SU-DHL-6 (cell line): ENCODE data around the gene RITA1.

ENCODE experiments used
- H2AFZ ChIP-seq: fragments of 200-600 bp; sonication (generic); 2 replicates; pipeline ENCODE4 v1.6.1; 2014; ENCODE audit warnings: low read depth, mild to moderate bottlenecking, moderate library complexity, mixed read lengths, antibody characterized with exemption, low read length; ENCODE audit not compliant: severe bottlenecking
- H3F3A ChIP-seq: fragments of 200-600 bp; shearing (Covaris generic); 2 replicates; pipeline ENCODE4 v1.6.0; 2016; ENCODE audit warnings: antibody characterized with exemption, mild to moderate bottlenecking; ENCODE audit not compliant: insufficient read depth
- H3K27ac ChIP-seq: fragments of 200-600 bp; sonication (generic); 2 replicates; pipeline ENCODE4 v1.5.1; 2016; ENCODE audit warnings: low read depth, mild to moderate bottlenecking, low read length, moderate library complexity, mixed read lengths
- H3K27me3 ChIP-seq: fragments of 200-600 bp; sonication (generic), shearing (Covaris generic); 2 replicates; pipeline ENCODE4 v1.6.0; 2014; ENCODE audit warnings: mild to moderate bottlenecking, low read length
- H3K36me3 ChIP-seq: fragments of 200-600 bp; sonication (generic); 2 replicates; pipeline ENCODE4 v1.6.1; 2014; ENCODE audit warnings: mild to moderate bottlenecking, low read length, mixed read lengths
- H3K4me2 ChIP-seq: fragments of 300-600, 200-600 bp; shearing (Covaris generic), sonication (generic); 2 replicates; pipeline ENCODE4 v1.6.0; 2014; ENCODE audit warnings: low read length, low read depth, mild to moderate bottlenecking; ENCODE audit not compliant: poor library complexity, severe bottlenecking
- H3K4me3 ChIP-seq: fragments of 200-600 bp; sonication (generic); 2 replicates; pipeline ENCODE4 v1.5.1; 2014; ENCODE audit warnings: antibody characterized with exemption, low read length, mild to moderate bottlenecking, mixed read lengths; ENCODE audit not compliant: insufficient read depth, poor library complexity, severe bottlenecking
- H3K79me2 ChIP-seq: fragments of 200-600 bp; sonication (generic); 2 replicates; pipeline ENCODE4 v1.6.1; 2014; ENCODE audit warnings: mild to moderate bottlenecking, low read length, moderate library complexity; ENCODE audit not compliant: insufficient read depth
- H3K9ac ChIP-seq: fragments of 200-600 bp; sonication (generic); 2 replicates; pipeline ENCODE4 v1.7.0; 2014; ENCODE audit warnings: mild to moderate bottlenecking, low read length
- H3K9me2 ChIP-seq: fragments of 200-600 bp; sonication (generic); replicated peaks from 2 replicates; pipeline ENCODE4 v1.6.1; 2014; ENCODE audit warnings: low read length; ENCODE audit not compliant: insufficient read depth
- H3K9me3 ChIP-seq: fragments of 200-600 bp; sonication (generic); 2 replicates; pipeline ENCODE4 v1.6.1; 2014; ENCODE audit warnings: low read length, mixed read lengths; ENCODE audit not compliant: insufficient read depth
- H4K20me1 ChIP-seq: fragments of 200-600 bp; sonication (generic); 2 replicates; pipeline ENCODE4 v1.6.1; 2014; ENCODE audit warnings: low read depth, mild to moderate bottlenecking, antibody characterized with exemption, low read length, moderate library complexity, mixed read lengths
- EZH2phosphoT487 ChIP-seq: fragments of 200-600 bp; sonication (generic), shearing (Covaris generic); conservative IDR thresholded peaks from 2 replicates; pipeline ENCODE4 v1.6.1; 2018; ENCODE audit warnings: mild to moderate bottlenecking, antibody characterized with exemption, low read length, moderate library complexity, mixed read lengths
- TF ChIP-seq, protein P1 (sequence below): fragments of 200-600 bp; sonication (generic); IDR thresholded peaks from one replicate; pipeline ENCODE4 v1.5.1; 2017; ENCODE audit warnings: antibody characterized with exemption, mild to moderate bottlenecking, low read length, moderate library complexity; ENCODE audit not compliant: insufficient read depth, poor library complexity, severe bottlenecking

The RITA1 gene

DNA sequence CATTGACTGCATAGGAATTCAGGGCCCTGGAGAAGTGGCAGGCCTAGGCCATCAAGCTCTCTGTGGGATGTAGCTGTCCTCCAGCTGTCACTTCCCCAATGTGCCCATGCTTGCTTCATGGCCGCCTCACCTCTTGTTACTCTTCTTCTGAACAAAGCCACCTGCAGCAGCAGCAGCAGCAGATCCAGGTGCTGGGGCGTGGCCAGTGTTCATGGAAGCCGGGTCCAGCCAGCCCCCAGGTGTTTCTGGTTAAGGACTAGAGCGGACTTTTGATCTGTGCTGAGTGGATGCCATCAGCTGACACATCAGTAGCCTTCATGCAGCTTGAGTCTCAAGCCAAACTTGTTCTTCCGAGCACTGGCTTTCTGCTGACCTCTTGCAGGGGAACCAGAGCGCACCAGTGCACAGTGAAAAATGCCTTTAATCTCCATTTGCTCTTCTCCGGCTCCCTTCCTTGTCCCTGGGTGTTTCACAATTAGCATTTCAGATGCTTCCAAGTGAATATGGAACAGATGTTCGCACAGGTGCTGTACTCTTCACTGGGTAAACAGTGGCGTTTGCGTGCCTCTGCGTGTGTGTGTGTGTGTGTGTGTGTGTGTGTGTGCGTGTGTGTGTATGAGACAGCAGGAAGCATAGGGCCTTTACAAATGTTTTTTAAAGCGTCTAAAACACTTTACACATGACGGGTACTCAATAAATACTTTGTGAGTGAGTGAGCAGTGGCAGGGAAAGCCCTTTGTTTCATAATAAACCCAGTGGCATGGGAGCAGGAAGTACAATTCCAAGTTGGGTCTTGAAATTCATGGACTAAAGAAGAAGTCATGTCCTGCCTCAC is 55.9 kb downstream of the RITA1 start:
- H3K79me2 ChIP-seq: peaks cover 17% of the 10 kb centered on the region; the same call in 1 of the 2 replicates
- H2AFZ ChIP-seq: no peak overlapping the region
- peaks cover 10% of the 10 kb centered on the region; the same call in 1 of the 2 replicates for H3K36me3 ChIP-seq
- TF ChIP-seq, protein P1, sequence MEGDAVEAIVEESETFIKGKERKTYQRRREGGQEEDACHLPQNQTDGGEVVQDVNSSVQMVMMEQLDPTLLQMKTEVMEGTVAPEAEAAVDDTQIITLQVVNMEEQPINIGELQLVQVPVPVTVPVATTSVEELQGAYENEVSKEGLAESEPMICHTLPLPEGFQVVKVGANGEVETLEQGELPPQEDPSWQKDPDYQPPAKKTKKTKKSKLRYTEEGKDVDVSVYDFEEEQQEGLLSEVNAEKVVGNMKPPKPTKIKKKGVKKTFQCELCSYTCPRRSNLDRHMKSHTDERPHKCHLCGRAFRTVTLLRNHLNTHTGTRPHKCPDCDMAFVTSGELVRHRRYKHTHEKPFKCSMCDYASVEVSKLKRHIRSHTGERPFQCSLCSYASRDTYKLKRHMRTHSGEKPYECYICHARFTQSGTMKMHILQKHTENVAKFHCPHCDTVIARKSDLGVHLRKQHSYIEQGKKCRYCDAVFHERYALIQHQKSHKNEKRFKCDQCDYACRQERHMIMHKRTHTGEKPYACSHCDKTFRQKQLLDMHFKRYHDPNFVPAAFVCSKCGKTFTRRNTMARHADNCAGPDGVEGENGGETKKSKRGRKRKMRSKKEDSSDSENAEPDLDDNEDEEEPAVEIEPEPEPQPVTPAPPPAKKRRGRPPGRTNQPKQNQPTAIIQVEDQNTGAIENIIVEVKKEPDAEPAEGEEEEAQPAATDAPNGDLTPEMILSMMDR: no peak
- TF ChIP-seq EZH2phosphoT487: no peak
- H3K9me2 ChIP-seq: no peaks in the 10 kb centered on the region
- H3K4me3 ChIP-seq: no peak overlapping the region
- H4K20me1 ChIP-seq: no peaks in the 10 kb centered on the region
- H3K9me3 ChIP-seq: no peaks in the 10 kb centered on the region
- H3K27ac ChIP-seq: no peak overlapping the region
- no peaks in the 10 kb centered on the region for H3F3A ChIP-seq
- H3K27me3 ChIP-seq: no peaks in the 10 kb centered on the region
- H3K4me2 ChIP-seq: no peak overlapping the region
- no peak overlapping the region for H3K9ac ChIP-seq
